OCI-LY1 (cell line): ENCODE measurements around the gene CXXC1.

ENCODE experiments used
- CTCF ChIP-seq: fragments of 200-600 bp; sonication (generic), shearing (Covaris generic); IDR thresholded peaks from 2 replicates; pipeline ENCODE4 v1.5.1; 2017; ENCODE audit warnings: mild to moderate bottlenecking, antibody characterized with exemption, low read length, moderate library complexity, mixed read lengths
- EZH2 ChIP-seq: fragments of 200-600 bp; sonication (generic), shearing (Covaris generic); IDR thresholded peaks from 2 replicates; pipeline ENCODE4 v1.8.0; 2017; ENCODE audit warnings: borderline replicate concordance, mixed run types, mild to moderate bottlenecking, antibody characterized with exemption, low read length, moderate library complexity, mixed read lengths

- TF ChIP-seq CTCF (no peak), EZH2 (no peak)
These were observed 983 bp downstream of the CXXC1 start for GRCh38 chr18:50286391-50287027.
